ENCODE data around the gene ITM2C.

ITM2C gene

GRCh38 chr2:230877116-230877758 lies 12.5 kb downstream of the ITM2C start:
- Histone ChIP-seq H3K36me3 (ENCODE audit: control insufficient read depth in 2 of 2, insufficient read depth in 1 of 2, low read length in 2 of 2) (peaks cover 0 to 75% of the 10 kb centered on the region in 2 experiments; a peak in 2 of 3 replicates), H3K9me3 (ENCODE audit: control insufficient read depth, insufficient read depth, low read depth, low read length) (no peaks in the 10 kb centered on the region), H3K4me1 (ENCODE audit: control insufficient read depth, insufficient read depth, low read length) (no peaks in the 10 kb centered on the region), H3K4me3 (ENCODE audit: low read depth, low read length) (no peak overlapping the region), H3K27ac (ENCODE audit: extremely low read depth, low read depth, low read length) (no peak overlapping the region)
- TF ChIP-seq ZNF621 (tag by site-specific recombination; IDR thresholded peaks at IDR 0.05) (no peak), ZNF341 (tag by site-specific recombination; IDR thresholded peaks at IDR 0.05; ENCODE audit: low read depth) (no peak), KLF16 (tag by site-specific recombination; IDR thresholded peaks at IDR 0.05) (no peak), ZNF433 (tag by site-specific recombination; IDR thresholded peaks at IDR 0.05; ENCODE audit: low read depth) (no peak), SP7 (tag by site-specific recombination; IDR thresholded peaks at IDR 0.05) (no peak), ZBTB17 (tag by site-specific recombination; IDR thresholded peaks at IDR 0.05) (no peak), EGR2 (tag by site-specific recombination; IDR thresholded peaks at IDR 0.05; ENCODE audit: low read depth) (no peak), TSHZ1 (tag by site-specific recombination; IDR thresholded peaks at IDR 0.05; ENCODE audit: borderline replicate concordance) (no peak), ZNF140 (tag by site-specific recombination; IDR thresholded peaks at IDR 0.05) (no peak), CTCF (tag by site-specific recombination; IDR thresholded peaks at IDR 0.05) (no peak), ZNF10 (tag by site-specific recombination; IDR thresholded peaks at IDR 0.05) (no peak), ZNF677 (tag by site-specific recombination; IDR thresholded peaks at IDR 0.05) (no peak), ZNF560 (tag by site-specific recombination; IDR thresholded peaks at IDR 0.05; ENCODE audit: borderline replicate concordance) (no peak), ZNF202 (tag by site-specific recombination; IDR thresholded peaks at IDR 0.05; ENCODE audit: borderline replicate concordance) (no peak)
- CTCF ChIA-PET, result interaction anchor here (0.6 kb wide), 1 partner anchor 338 kb away, joined by 3 read pairs; no protein-coding TSS in a partner anchor
- POLR2A ChIA-PET, result interaction anchor here (1.1 kb wide), 1 partner anchor 11 kb away, joined by 3 read pairs; no protein-coding TSS in a partner anchor

- TF ChIP-seq GLIS1 (tag by site-specific recombination; IDR thresholded peaks at IDR 0.05), result peak; percentile 37
- TF ChIP-seq ZNF658 (tag by site-specific recombination; IDR thresholded peaks at IDR 0.05), result no peak
- TF ChIP-seq PBX3 (CRISPR knock-in tag; IDR thresholded peaks at IDR 0.05), result no peak
- TF ChIP-seq REPIN1 (tag by site-specific recombination; IDR thresholded peaks at IDR 0.05; ENCODE audit: low read depth), result no peak
- TF ChIP-seq ZIC2 (tag by site-specific recombination; IDR thresholded peaks at IDR 0.05), result 0 out of 2 replicates have a peak, but pooled peaks have one; percentile 27
- no peak for TF ChIP-seq ZNF664 (tag by site-specific recombination; IDR thresholded peaks at IDR 0.05)
- no peak for TF ChIP-seq ZNF660 (tag by site-specific recombination; IDR thresholded peaks at IDR 0.05)
- H3K4me3 ChIP-seq (ENCODE audit: low read depth, low read length), result no peak overlapping the region
- H3K4me1 ChIP-seq (ENCODE audit: control insufficient read depth, insufficient read depth, low read length), result no peaks in the 10 kb centered on the region
- no peak overlapping the region for H3K27ac ChIP-seq (ENCODE audit: extremely low read depth, low read depth, low read length)
- no peaks in the 10 kb centered on the region for H3K9me3 ChIP-seq (ENCODE audit: control insufficient read depth, insufficient read depth, low read depth, low read length)
- ChIA-PET CTCF (interaction anchor here (0.8 to 1.3 kb wide), 2 partner anchors 13 to 24 kb away, joined by 3 to 4 read pairs; partner anchors contain the start of gene ITM2C), POLR2A (interaction anchor here (1.3 kb wide), 1 partner anchor 13 kb away, joined by 4 read pairs; the partner anchor contains the start of gene ITM2C)
- peaks cover 0 to 68% of the 10 kb centered on the region in 2 experiments; a peak in 2 of 3 replicates for H3K36me3 ChIP-seq (ENCODE audit: control insufficient read depth in 2 of 2, insufficient read depth in 1 of 2, low read length in 2 of 2)
Observed at GRCh38 chr2:230877759-230878598, 13.2 kb downstream of the ITM2C start.

Measured in HEK293 (cell line).